NK-92 (cell line): ENCODE results near the gene SPRYD4.

ENCODE experiments used
- DNase-seq: peaks from one replicate; lab custom pipeline; 2025; ENCODE audit not compliant: unreplicated experiment; lab: John Stamatoyannopoulos, UW

The SPRYD4 gene

DNA sequence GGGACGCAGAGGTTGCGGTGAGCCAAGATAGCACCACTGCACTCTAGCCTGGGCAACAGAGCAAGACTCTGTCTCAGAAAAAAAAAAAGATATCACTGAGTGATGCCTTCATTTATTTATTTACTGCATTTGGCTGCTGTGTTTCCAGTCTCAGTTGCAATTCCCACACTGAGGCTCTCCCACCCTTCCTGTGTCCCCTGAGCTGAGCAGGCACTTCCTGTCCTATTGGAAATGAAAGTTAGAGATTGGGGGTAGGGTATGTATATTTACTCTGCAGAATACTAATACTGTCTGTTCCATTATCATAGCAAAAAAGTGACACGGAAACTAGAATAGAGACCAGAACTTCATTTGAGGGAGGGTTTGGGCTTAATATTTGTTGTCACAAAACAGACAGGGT, 51.7 kb downstream of the SPRYD4 start:
- DNase-seq: no peak

DNA sequence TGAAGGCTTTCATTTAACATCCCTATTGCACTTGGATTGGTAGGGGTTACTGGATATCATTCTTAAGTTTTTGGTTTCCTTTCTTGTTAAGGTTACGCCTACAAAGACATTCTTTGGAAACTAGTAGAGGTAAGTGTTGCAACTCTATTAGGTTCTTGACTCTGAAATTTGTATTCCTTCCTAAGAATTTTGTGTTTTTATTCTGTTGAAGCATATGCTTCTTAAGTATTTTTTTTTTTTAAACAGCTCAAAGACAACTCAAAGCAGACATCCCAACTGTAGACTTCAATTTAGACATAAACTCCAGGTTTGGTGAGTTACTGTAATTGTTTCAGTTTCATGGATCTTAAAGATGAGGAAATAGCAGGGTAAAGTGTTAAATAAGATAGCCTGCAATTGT, 52.1 kb downstream of the SPRYD4 start:
- DNase-seq: no peak

DNA sequence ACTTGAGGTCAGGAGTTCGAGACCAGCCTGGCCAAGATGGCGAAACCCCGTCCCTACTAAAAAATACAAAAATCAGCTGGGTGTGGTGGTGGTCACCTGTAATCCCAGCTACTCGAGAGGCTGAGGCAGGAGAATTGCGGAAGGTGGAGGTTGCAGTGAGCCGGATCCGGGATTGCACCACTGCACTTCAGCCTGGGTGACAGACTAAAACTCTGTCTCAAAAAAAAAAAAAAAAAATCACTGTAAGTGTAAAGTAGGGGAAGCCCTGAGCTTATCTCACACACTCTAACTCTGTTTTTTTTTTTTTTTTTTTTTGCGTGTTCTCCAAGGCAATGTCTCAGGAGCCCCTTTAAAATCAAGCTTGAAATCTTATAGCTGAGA, 52.8 kb downstream of the SPRYD4 start:
- DNase-seq: no peak

DNA sequence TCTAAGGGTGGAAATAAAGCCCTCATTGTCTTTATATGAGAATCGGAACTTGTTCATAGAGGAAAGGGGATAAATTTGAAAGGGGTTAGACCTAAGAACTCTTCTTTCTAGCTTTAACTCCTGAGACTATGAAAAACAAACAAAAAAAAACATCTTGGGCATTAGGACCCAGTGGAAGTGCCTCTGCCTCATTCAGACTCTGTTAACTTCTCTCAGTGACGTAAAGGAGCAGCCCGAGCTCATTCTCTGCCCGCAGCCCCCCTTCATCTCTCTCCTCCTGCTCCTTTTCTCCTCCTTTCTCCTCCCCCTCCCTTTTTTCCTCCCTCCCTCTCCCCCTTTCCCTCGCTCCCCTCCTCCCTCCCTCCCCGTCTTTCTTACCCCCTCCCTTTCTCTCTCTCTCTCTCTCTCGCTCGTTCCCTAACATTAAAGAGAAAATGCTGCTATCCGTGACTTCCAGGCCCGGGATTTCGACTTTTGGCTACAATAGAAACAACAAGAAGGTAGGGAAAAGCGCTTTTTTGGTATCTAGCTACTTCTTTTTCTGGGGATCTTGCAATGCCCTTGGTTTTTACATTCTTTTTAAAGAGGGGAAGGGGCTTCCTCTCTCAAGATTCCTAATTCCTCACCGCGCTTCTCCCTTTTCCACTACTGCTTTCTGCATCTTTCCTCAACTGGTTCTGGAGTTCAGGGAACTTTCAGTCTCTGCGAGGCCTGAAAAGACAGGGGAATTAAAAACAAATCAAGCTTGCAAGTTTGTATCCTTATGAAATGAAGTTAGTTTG, 53.4 kb downstream of the SPRYD4 start, which contains the start of gene RBMS2:
RBMS2 (plus strand) TSS at position 231 of the 782 bp plus-strand sequence; CDS start at position 435, 204 bp downstream.
- no peak for DNase-seq

DNA sequence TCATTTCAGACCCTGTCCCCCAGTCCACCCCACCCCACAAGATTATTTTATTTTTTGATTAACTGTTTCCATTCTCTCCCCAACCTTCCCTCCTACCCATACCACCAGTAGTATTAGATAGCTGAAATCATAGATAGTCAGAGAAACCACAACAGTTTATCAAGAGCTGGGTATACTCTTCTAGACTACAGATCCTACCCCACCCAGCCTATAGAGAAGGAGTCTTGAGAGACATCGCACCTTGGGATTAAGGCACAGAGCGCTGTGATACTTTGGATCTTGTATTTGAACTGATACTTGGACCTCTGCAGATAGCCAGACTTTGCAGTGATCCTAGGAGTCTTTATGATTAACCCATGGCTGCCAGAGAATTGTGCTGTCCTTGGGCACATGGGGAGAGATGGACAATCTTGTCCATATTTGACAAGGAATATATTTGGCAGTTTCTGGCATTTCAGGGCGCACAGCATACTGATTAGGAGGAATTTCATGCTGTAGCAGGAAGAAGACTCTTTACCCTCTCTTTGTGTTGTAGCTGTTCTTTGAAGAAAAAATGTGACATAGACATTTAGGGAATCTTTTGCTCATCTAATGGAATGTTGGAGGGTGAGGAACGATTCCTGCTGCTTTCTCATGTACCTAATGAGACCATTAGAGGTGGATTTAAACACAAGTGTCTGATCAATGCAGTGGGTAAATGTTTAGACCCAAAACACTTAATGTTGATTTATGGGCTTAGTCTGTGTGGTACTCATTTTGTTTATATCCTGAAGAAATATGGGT, 54.2 kb downstream of the SPRYD4 start:
- DNase-seq: no peak

DNA sequence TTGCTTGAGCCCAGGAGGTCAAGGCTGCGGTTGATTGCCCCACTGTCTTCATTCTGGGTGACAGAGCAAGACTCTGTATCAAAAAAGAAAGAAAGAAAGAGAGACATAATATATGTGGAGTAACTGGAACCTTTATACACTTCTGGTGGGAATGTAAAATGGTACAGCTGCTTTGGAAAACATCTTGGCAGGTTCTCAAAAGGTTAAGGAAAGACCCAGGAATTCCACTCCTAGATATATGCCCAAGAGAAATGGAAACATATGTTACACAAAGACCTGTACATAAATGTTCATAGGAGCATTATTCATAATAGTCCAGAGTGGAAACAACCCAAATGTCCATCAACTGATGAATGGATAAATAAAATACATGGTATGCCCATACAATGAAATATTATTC, 60.5 kb downstream of the SPRYD4 start:
- DNase-seq: no peak
